Left ventricle myocardium superior (tissue), 1 donor: ENCODE results near the gene VTI1A. TPM values are rescaled to one million over a fixed set of nuclear protein-coding genes. Genes with fewer than 3 reads are reported as not detected.

Experiments used
- ATAC-seq: fragments of 200-7000 bp; cut with Tn5 transposase; one replicate; pipeline ENCODE4 v1.9.1; 2020; ENCODE audit warnings: mild to moderate bottlenecking, moderate library complexity
- DNase-seq: peaks from one replicate; pipeline ENCODE4 v3.0.0-alpha.2; 2020
- intact Hi-C: fragments of 100-400 bp; cut with micrococcal nuclease; formaldehyde crosslinking; loops from one replicate; pipeline ENCODE4 v1.11.0; 2022
- total RNA-seq: library from RNA; stranded (reverse); fragmentation: NEBNext Ultra II Directional; extraction: Animal tissue kit (Norgen Biotek cat#: 25700); gene quantifications from one replicate; pipeline ENCODE4 v1.2.1, GENCODE V29; 2021
- donor health status: DM: no; HTN: yes; CAD: no; lungs with severe emphysema.

VTI1A gene
- total RNA-seq, 1 donor from 2014 or later: 22.9 TPM

DNA sequence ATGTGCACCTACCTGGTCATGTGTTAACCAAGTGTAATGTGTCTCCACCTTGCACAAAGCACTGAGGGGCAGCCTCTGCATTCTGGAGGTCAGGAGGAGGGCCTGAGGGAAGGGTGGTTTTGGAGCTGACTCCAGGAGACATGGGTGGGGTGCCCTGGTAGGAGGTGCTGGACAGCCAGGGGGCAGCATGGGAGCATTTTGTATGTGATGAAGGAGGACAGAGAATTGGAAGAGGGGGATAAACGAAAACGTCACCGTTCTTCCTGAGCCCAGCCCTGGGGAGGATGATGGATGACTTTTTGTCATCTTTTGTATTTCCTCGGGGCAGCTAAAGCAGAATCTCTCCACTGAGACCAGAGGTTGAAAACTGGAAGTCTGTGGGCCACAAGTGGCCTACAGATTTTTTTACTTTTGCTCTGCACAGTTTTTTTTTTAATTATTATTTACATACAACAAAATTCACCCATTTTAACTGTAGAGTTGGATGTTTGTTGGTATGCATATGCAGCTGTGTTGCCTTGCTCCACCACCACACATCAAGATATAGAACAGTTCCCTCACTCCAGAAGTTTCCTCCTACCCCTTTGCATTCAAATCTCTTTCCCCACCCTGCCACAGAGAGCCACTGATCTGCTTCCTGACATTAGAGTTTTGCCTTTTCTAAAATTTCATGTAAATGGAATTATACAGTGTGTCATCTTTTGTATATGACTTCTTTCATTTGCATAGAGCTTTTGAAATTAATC lies 242.5 kb downstream of the VTI1A start:
- peak; percentile 52 for ATAC-seq

DNA sequence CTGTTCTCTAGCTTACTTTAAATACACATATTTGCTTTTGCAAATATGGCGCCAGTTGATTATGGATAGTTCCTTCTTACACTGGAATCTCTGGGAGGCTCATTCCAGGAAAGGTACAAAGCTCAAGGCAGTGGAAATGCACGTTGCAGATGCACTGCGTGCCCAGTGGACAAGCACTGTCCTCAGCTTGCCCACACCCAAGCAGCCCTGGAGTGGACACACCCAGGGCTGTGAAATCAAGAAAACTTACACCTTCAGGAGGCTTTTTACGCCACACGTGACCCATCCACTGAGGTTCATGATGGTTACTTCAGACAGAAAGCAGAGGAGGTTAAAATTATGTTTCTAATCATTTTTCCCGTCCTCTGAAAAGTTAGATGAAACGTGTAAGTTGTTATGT lies 248.5 kb downstream of the VTI1A start:
- DNase-seq: no peak
- intact Hi-C loops: no loop called here
- no peak for ATAC-seq

More for the DNA sequence above, 242.5 kb downstream of the VTI1A start:
- peak; percentile 51 for DNase-seq
- intact Hi-C loops: no loop called here

DNA sequence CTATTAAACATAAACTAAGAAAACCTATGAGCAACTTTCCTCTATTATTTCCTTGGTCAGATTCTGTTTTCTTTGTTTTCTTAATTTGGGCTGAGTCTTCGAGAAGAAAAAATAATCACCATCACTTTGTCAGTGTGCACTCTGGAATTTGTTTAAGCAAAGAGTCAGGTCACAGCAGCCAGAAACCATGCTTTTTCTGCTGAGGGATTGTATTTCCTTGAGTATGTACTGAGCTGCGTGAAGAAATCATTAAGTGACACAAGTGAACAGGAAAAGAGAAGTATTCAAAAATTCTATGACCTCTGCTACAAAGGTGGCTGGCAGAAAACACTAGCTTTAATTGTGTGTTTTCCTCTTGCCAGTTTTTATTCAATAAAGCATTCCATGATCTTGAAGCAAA lies 249.6 kb downstream of the VTI1A start:
- DNase-seq (no peak), ATAC-seq (no peak)
- intact Hi-C loops: no loop called here

DNA sequence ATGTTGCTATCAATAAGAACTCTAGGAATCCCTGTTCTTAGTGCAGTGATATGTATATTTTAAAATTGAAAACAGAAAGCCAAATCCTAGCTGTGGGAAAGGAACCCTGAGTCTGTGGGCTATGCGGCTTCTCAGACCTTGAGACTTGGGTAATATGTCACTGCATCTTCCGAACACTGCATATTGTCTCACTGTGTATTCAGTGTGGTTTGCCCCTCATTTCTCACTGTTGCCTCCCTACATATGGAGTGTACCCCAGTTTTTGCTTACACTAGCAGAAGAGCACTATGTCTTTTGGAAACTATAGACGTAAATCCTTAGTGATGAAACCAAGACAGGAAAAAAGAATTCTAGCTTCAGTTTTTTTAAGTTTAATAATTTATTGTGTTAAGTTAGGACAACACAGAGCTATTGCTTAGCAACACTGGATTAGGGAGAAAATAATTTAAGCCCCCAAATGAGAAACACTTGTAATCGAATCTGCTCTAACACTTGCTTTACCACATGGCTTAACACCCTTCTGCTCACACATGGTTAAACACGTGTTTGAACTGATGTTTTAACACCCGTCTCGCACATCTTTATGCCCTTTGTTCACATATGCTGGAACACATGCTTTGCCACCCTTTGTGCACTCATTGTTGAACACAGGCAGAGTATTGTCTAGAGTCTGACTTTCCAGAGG lies 251.3 kb downstream of the VTI1A start:
- intact Hi-C loops: no loop called here
- no peak for DNase-seq
- no peak for ATAC-seq

DNA sequence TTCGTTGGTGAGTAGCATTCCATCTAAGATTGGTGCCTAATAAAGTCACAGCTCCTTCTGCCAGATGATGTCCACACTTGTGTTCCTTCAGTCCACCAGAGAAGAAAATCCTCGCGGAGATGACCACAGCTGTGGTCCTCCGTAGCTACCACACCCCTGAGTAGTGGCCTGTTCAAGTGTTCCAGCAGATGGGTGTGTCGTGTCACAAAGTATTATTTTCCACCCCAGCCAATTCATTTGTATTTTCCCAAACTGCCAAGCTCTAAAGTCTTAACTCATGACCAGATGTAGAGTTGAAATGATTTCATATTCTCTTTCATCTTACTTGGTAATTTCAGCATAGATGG lies 251.8 kb downstream of the VTI1A start:
- DNase-seq (no peak), ATAC-seq (no peak)
- intact Hi-C loops: no loop called here

DNA sequence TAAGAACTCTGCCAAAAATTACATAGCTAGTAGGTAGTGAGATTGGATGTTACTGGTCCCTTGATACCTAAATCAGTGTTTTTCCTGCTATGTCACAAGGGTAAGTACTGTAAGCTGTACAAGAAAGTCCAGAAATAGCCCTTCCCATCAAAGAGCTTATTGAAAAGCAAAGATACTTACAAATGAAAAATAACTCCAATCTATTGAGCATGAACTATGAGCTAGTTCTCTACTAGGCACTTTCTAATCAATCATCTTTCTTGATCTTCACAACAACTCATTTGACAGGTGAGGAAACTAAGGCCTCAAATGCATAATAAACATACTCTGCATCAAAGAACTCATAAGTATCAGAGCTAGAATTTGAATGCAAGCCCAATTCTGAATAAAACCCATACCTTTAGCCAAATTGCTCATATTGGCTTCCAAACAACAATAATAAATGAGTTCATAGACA lies 253.2 kb downstream of the VTI1A start:
- intact Hi-C loops: no loop called here
- DNase-seq (no peak), ATAC-seq (no peak)

DNA sequence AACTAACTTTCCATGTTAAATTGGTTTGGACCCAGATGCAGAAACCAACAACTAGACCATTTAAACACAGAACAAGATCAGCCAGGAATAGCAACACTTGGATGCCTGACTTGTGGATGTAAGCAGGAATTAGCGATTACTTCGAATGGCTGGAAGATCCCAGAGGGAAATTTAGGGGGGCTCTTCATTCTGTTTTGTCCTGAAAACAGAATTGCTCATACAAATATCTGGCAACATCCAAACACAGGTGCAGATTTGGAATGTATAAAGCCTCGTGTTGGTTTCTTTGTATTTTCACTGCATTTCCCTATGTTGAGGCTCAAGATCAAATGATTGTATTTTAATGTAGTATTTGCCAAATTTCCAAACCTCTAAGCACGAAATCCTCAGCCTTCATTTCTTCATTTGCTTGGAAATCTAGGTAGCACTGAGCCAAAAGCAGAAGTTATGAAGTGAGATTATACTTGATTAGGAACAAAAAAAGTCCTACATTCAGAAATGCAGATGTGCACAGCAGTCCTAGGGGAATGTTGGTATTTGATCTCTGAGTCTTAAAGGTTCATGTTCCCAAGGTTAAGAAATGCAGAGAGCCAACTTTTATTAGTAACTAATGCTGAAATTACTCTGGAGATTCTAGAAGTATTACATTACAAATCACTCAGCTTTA lies 254.3 kb downstream of the VTI1A start:
- intact Hi-C loops: no loop called here
- no peak for DNase-seq
- no peak for ATAC-seq

DNA sequence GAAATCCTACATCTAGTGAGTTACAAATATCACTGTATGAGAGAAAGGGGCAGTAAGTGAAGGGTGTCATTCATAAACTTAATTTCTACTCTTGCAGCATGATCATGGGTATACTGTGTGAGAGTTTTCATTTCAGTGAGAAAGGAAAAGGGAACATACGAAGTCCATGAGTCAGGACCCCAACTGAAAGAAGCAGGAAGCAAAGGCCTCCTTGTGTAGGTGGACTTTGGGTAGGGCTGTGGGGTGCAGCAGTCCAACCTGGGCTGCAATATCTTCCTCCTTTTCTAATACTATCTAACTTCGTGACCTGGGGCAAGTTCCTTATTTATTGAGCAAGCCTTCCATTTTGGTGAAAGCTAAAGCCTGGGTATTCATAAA lies 254.9 kb downstream of the VTI1A start:
- ATAC-seq (no peak), DNase-seq (no peak)
- intact Hi-C loops: no loop called here

DNA sequence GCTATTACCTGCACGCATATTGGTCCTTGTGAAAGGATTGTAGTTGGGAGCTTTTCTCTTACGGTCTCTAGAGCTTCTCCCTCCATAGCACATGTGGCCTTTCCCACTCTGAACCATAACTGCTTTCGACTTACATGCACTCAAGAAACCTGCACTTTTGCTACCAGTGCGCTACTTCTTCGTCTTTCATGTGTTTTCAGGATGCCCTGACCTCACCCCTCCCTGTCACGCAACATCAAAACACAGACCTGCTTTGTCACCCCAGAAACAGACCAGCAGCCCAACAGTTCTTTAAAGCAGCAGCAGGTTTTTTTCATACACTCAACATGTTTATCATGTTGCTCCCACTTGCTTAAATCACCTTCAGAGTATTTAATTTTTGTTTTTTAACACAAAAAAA lies 259.6 kb downstream of the VTI1A start:
- DNase-seq: no peak
- ATAC-seq: no peak
- intact Hi-C loops: no loop called here

DNA sequence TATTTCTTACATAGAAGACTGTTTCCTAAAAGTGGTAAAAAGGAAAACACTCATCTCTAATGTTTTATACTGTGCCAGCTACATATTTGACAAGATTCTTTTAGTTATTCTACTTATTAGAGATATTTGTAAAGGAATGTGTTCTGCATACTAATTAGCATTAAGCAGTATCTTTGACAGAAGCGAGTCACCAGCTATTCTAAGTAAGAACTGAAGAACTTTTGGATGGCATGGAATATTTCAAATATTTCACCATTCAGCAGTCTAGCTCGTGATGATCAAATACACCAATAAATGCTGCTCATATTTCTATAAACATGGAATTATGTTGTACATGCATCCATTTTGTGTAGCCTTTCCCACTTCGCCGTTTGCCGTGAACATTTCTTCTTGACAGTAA lies 261.4 kb downstream of the VTI1A start:
- intact Hi-C loops: no loop called here
- DNase-seq (no peak), ATAC-seq (no peak)

DNA sequence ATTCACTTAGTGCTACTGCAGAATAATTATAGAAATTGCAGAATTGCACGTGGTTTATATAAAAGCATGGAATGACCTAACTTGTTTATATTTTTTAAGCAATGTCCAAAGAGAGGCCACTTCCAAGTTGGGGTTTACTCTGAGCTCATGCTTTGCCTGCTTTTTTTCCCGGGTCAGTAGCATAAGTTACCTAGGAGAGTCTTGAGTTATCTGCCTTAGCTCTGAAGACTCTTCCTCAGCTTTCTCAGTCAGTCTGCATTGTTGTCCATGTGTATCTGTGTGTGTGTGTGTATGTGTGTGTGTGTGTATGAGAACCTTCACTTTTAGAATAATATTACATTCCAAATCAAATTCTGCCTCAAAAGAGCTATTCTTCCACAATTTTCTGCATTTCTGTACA lies 263.5 kb downstream of the VTI1A start:
- DNase-seq (no peak), ATAC-seq (no peak)
- intact Hi-C loops: no loop called here

DNA sequence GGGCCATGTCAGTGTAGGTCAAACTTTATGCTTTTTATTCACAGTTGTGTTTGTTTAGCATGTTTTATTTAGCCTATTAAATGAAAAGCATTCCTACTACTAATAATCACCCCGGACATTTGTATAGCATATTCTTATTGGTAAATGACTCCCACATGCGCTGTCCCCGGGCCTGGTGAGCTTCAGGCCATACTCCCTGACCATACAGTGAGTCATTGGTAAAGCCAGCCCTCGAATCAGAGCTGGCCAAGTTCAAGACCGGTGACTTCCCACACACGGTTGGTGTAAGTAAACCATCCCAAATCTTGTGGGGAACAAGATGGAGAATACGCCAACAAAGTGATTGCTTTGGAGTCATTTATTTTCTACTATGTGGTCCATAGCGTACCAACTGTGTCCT lies 264.4 kb downstream of the VTI1A start:
- no peak for ATAC-seq
- DNase-seq: no peak
- intact Hi-C loops: no loop called here

DNA sequence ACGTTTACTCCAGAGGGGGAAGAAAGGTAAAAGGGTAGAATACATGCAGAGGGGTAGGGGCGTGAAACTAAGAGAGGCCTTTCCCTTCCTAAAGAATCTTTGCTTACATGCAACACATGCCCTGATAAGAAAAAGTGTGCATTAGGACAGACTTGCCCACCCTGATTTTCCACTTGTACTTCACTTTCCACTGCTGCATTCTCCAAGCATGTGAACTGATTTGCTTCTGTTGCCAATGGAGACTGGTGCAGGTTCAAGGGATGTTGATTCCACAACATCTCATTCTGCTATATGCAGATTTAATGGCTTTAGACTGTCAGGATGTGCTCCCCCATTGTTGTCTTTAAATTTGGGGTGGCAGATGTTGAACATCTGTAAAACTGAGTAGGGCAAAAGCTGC lies 265.5 kb downstream of the VTI1A start:
- no peak for DNase-seq
- no peak for ATAC-seq
- intact Hi-C loops: no loop called here

DNA sequence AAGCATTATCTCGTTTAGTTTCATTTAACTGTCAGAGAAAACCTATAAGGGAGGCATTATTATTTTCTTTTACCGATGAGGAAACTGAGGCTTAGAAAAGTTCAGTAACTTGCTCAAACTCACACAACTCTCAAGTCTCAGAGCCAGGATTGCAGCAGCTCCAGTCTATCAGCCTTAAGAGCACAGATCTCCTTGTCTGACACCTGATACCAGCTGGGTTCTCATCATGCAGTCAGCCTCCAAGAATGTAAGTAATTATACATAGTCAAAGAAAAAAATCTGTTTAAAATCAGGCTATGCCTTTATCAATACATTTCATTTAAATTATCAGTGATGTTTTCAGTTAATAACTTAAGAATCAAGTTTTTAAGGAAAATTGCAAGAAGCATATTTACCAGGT lies 266.4 kb downstream of the VTI1A start:
- intact Hi-C loops: no loop called here
- no peak for DNase-seq
- ATAC-seq: no peak

DNA sequence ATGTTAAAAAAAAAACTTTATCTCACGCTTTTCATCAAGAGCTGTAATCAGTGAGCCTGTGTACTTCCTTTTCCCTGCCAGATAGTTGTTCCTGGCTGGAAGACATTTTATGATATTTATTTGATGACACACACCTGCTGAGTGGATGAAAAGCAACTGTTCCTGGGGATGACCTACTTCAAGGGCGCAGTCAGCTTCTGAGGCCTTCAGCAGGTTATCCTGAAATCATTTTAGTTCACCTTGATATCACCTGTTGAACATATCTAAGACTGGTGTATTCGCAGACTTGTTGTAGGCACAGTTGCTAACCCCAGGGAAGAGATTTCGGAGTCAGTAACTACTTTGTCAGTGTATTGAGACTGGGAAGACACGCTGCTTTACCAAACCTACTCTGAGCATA lies 268.6 kb downstream of the VTI1A start:
- no peak for ATAC-seq
- intact Hi-C loops: no loop called here
- DNase-seq: no peak

DNA sequence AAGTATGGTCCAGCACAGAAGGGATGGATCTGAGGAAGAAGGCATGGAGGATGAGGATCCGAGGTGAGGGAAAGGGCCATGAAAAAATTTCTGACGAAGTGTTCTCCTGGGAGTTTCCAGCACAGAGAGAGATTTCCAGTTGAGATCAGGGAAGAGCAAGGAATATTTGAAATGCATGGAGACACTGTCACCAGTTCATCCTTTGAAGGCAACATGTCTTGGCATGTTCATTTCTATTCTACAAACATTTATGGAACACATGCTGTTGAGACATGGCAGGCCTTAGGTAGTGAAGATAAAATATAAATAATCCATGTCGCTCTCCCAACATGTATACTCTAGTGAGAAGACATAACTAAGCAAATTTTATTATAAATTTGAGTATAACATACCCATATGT lies 269.1 kb downstream of the VTI1A start:
- ATAC-seq (no peak), DNase-seq (no peak)
- intact Hi-C loops: no loop called here

DNA sequence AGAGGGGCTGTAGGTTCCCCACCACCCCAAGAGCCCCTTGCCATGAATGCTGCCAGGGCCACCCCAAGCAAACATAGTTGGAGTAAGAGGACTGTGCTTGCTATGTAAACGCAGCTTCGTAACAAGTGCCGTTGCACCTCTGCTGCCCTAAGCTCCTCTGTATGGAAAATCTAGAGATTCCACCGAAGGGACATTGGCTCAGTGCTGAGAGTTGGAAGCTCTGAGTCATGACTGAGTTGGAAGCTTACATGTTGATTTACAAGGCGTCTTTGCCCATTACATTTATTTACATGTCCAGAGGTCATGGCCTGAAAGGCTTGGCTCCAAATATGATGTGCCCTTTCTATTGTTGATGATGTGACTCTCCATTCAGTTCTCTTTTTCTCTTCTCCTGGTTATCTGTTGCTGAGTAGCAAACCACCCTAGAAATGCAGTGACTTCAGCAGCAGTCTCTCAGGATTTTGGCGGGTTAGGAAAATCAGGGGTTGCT lies 270.0 kb downstream of the VTI1A start:
- no peak for ATAC-seq

DNA sequence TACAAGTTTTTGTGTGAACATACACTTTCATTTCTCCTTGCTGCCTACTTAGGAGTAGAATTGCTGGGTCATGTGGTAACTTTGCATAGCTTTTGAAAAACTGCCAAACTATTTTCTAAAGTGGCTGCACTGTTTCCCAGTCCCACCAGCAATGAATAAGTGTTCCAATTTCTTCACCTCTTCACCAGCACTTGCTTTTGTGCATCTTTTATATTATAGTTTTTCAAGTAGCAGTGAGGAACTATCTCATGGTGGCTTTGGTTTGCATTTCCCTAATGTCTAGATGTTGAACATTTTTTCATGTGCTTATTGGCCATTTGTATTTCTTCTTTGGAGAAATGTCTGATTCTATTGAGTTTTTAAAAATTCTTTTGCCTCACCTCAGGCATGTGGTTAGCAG lies 273.2 kb downstream of the VTI1A start:
- no peak for DNase-seq
- intact Hi-C loops: loop anchor here (10.0 kb wide), 2 partner anchors 405 to 665 kb away; no protein-coding TSS in a partner anchor
- no peak for ATAC-seq

More for the DNA sequence above, 270.0 kb downstream of the VTI1A start:
- no peak for DNase-seq
- intact Hi-C loops: no loop called here

DNA sequence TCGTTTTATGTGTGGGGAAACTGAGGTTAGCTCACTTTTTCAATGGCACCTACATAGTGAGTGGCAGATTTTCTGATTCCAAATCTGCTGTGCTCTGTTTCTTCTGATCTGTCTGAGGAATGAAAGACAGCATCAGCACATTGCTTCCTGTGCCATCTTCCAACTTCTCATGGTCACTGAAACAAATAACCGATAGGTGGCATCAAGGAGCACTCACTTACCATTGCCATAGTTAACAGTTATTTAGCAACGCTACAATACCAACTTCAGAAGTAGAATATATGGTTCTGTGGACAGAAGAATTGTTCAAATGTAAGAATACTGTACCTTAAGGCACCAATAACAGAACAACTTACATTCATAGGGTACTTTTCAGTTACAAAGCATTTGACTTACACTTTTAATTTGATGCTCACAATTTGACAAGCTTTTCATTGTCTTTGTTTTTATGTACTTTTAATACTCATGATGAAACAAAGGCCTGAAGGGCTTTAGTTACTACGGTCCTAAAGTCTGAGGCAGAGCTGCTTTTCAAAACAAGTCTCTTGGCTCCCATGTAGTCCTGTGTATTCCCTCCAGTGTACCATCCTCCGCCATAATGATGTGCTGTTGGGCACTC lies 274.2 kb downstream of the VTI1A start:
- intact Hi-C loops: loop anchor here (10.0 kb wide), 2 partner anchors 404 to 664 kb away; no protein-coding TSS in a partner anchor
- no peak for DNase-seq
- peak; percentile 57 for ATAC-seq

DNA sequence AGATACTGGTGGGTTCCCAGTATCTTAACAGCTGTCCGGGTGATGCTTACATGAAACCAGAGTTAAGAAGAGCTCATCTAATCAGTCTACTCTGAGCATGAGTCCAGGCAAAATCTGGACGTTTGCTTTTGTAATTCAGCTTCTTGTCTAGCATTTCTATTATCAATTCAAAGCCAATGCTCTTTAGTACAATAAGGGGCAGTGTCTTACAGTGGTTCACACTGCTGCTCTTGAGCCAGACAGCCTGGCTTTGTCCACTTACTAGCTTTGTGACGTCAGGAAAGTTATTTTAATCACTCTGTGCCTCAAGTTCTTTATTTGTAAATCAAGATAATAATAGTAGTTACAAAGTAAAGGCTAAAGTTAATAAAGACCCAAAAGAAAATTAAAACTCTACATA lies 275.7 kb downstream of the VTI1A start:
- no peak for DNase-seq
- intact Hi-C loops: loop anchor here (10.0 kb wide), 2 partner anchors 402 to 662 kb away; no protein-coding TSS in a partner anchor
- ATAC-seq: no peak
